PC-3 (cell line): ENCODE measurements around the gene CEMP1.

Source experiments
- EZH2 ChIP-seq: fragments of 300-600 bp; sonication (generic); IDR thresholded peaks from one replicate; pipeline ENCODE4 v1.6.1; 2017; ENCODE audit warnings: antibody characterized with exemption, mild to moderate bottlenecking, low read length; ENCODE audit not compliant: unreplicated experiment
- TF ChIP-seq, protein P1 (sequence below): fragments of 300-600 bp; sonication (generic); conservative IDR thresholded peaks from 2 replicates; pipeline ENCODE4 v1.5.1; 2017; ENCODE audit warnings: antibody characterized with exemption, low read depth, mild to moderate bottlenecking, low read length

DNA sequence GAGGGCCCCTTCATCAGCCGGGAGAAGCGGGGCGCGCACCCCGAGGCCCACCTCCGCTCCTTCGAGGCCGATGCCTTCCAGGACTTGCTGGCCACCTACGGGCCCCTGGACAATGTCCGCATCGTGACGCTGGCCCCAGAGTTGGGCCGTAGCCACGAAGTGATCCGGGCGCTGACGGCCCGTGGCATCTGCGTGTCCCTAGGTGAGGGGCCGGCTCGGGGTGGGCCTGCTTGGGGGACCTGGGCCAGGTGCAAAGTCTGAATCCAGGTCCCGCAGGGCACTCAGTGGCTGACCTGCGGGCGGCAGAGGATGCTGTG is 3.5 kb downstream of the CEMP1 start:
- TF ChIP-seq, protein P1, sequence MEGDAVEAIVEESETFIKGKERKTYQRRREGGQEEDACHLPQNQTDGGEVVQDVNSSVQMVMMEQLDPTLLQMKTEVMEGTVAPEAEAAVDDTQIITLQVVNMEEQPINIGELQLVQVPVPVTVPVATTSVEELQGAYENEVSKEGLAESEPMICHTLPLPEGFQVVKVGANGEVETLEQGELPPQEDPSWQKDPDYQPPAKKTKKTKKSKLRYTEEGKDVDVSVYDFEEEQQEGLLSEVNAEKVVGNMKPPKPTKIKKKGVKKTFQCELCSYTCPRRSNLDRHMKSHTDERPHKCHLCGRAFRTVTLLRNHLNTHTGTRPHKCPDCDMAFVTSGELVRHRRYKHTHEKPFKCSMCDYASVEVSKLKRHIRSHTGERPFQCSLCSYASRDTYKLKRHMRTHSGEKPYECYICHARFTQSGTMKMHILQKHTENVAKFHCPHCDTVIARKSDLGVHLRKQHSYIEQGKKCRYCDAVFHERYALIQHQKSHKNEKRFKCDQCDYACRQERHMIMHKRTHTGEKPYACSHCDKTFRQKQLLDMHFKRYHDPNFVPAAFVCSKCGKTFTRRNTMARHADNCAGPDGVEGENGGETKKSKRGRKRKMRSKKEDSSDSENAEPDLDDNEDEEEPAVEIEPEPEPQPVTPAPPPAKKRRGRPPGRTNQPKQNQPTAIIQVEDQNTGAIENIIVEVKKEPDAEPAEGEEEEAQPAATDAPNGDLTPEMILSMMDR = no peak
- no peak for TF ChIP-seq EZH2
